ENCODE measurements around the gene RBP5. TPM values are rescaled to one million over a fixed set of nuclear protein-coding genes. Genes with fewer than 3 reads are reported as not detected.

RBP5 gene
- total and polyA plus RNA-seq, 10 of the 15 experiments (the other 5 are each of a cell fraction or from before 2014, with no cell fraction given) = 0.11 to 1.1 (median 0.31) TPM; not detected in 4

- TF ChIP-seq, protein P1, sequence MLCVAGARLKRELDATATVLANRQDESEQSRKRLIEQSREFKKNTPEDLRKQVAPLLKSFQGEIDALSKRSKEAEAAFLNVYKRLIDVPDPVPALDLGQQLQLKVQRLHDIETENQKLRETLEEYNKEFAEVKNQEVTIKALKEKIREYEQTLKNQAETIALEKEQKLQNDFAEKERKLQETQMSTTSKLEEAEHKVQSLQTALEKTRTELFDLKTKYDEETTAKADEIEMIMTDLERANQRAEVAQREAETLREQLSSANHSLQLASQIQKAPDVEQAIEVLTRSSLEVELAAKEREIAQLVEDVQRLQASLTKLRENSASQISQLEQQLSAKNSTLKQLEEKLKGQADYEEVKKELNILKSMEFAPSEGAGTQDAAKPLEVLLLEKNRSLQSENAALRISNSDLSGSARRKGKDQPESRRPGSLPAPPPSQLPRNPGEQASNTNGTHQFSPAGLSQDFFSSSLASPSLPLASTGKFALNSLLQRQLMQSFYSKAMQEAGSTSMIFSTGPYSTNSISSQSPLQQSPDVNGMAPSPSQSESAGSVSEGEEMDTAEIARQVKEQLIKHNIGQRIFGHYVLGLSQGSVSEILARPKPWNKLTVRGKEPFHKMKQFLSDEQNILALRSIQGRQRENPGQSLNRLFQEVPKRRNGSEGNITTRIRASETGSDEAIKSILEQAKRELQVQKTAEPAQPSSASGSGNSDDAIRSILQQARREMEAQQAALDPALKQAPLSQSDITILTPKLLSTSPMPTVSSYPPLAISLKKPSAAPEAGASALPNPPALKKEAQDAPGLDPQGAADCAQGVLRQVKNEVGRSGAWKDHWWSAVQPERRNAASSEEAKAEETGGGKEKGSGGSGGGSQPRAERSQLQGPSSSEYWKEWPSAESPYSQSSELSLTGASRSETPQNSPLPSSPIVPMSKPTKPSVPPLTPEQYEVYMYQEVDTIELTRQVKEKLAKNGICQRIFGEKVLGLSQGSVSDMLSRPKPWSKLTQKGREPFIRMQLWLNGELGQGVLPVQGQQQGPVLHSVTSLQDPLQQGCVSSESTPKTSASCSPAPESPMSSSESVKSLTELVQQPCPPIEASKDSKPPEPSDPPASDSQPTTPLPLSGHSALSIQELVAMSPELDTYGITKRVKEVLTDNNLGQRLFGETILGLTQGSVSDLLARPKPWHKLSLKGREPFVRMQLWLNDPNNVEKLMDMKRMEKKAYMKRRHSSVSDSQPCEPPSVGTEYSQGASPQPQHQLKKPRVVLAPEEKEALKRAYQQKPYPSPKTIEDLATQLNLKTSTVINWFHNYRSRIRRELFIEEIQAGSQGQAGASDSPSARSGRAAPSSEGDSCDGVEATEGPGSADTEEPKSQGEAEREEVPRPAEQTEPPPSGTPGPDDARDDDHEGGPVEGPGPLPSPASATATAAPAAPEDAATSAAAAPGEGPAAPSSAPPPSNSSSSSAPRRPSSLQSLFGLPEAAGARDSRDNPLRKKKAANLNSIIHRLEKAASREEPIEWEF (IDR thresholded peaks at IDR 0.05; ENCODE audit: insufficient replicate concordance, low read depth, low read length) = no peak
- TF ChIP-seq EED (IDR thresholded peaks at IDR 0.05; ENCODE audit: low read depth) = no peak
- TF ChIP-seq ATF7 (IDR thresholded peaks at IDR 0.05; ENCODE audit: low read depth) = no peak
- no peak for TF ChIP-seq RELA (IDR thresholded peaks at IDR 0.05; ENCODE audit: borderline replicate concordance, partially characterized antibody)
- no peak for TF ChIP-seq TCF7 (IDR thresholded peaks at IDR 0.05; ENCODE audit: borderline replicate concordance)
- no peak for TF ChIP-seq ESRRA (IDR thresholded peaks at IDR 0.05; ENCODE audit: low read length)
- TF ChIP-seq SREBF1 (IDR thresholded peaks at IDR 0.05; ENCODE audit: low read length) = no peak
- TF ChIP-seq WRNIP1 (IDR thresholded peaks at IDR 0.05; ENCODE audit: borderline replicate concordance, low read depth, low read length) = no peak
- TF ChIP-seq, protein P2, sequence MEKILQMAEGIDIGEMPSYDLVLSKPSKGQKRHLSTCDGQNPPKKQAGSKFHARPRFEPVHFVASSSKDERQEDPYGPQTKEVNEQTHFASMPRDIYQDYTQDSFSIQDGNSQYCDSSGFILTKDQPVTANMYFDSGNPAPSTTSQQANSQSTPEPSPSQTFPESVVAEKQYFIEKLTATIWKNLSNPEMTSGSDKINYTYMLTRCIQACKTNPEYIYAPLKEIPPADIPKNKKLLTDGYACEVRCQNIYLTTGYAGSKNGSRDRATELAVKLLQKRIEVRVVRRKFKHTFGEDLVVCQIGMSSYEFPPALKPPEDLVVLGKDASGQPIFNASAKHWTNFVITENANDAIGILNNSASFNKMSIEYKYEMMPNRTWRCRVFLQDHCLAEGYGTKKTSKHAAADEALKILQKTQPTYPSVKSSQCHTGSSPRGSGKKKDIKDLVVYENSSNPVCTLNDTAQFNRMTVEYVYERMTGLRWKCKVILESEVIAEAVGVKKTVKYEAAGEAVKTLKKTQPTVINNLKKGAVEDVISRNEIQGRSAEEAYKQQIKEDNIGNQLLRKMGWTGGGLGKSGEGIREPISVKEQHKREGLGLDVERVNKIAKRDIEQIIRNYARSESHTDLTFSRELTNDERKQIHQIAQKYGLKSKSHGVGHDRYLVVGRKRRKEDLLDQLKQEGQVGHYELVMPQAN (conservative IDR thresholded peaks at IDR 0.05) = no peak
- TF ChIP-seq HDGF (IDR thresholded peaks at IDR 0.05) = no peak
- no peak for TF ChIP-seq SREBF2 (IDR thresholded peaks at IDR 0.05; ENCODE audit: low read length)
- no peak for TF ChIP-seq NFIC (IDR thresholded peaks at IDR 0.05; ENCODE audit: low read depth, low read length)
- H3K79me2 ChIP-seq (ENCODE audit: control insufficient read depth, insufficient read depth, low read length) = peaks cover 4% of the 10 kb centered on the region; the same call in 1 of the 2 replicates
- ChIA-PET RAD21 (ENCODE audit: unreplicated experiment) (no interaction called here), CTCF (no interaction called here), POLR2A (no interaction called here), SMC1A (ENCODE audit: uncharacterized antibody, unreplicated experiment) (no interaction called here)
- no TSS peak for BruUV-seq (replicated peaks)
- no peaks in the 10 kb centered on the region for H3K27me3 ChIP-seq (replicated peaks in 1 of 2; ENCODE audit: control insufficient read depth in 2 of 2, insufficient read depth in 2 of 2, low read length in 1 of 2)
- no peak overlapping the region for H3K9ac ChIP-seq (ENCODE audit: control insufficient read depth, insufficient read depth, low read length)
- ATAC-seq (no peak), DNase-seq (ENCODE audit: low read depth, low spot score) (no peak), FAIRE-seq (no peak)
- H2AFZ ChIP-seq (ENCODE audit: control insufficient read depth, low read depth, low read length) = no peak overlapping the region
- H3K4me3 ChIP-seq = no peak overlapping the region
- peaks cover 0 to 33% of the 10 kb centered on the region in 2 experiments; a peak in 3 of 4 replicates for H3K36me3 ChIP-seq (ENCODE audit: control insufficient read depth in 2 of 2, insufficient read depth in 2 of 2, low read length in 1 of 2)
- H3K4me1 ChIP-seq (ENCODE audit: control insufficient read depth, insufficient read depth, low read length) = peaks cover 6% of the 10 kb centered on the region
- H3K4me2 ChIP-seq (ENCODE audit: control insufficient read depth, insufficient read depth) = no peak overlapping the region
- WGBS (ENCODE audit: insufficient coverage, insufficient replicate concordance, low lambda C conversion rate, missing lambda C conversion rate) = 95% methylated on average over 3 of the region's 3 CpGs
- intact Hi-C loops (cut with micrococcal nuclease; ENCODE audit: unreplicated experiment) (no loop called here), in situ Hi-C loops (cut with MboI) (no loop called here)
- H4K20me1 ChIP-seq (ENCODE audit: control insufficient read depth, insufficient read depth) = no peaks in the 10 kb centered on the region
- H3K9me3 ChIP-seq (replicated peaks; ENCODE audit: control insufficient read depth, insufficient read depth, low read length) = no peaks in the 10 kb centered on the region
- H3K27ac ChIP-seq (ENCODE audit: control insufficient read depth, insufficient read depth) = no peak overlapping the region
These were observed 12.5 kb downstream of the RBP5 start for GRCh38 chr12:7116196-7116595.
